MCF 10A (cell line): Measurements from ENCODE around the gene KRT1. TPM values are rescaled to one million over a fixed set of nuclear protein-coding genes. Genes with fewer than 3 reads are reported as not detected.

ENCODE experiments used
- BruUV-seq: library from RNA; stranded (reverse); fragments of 400-500 nt; replicated peaks from 2 replicates; lab custom pipeline; 2021; lab: Mats Ljungman, UMichigan
- CTCF ChIA-PET: fragments of 300-600 bp; sonication (Branson Sonifier 250); formaldehyde crosslinking; extraction: SDS; loops from one replicate; lab custom pipeline; 2021; ENCODE audit warnings: antibody characterized with exemption, inconsistent platforms; lab: Yijun Ruan, JAX
- POLR2A ChIA-PET: fragments of 300-600, 350-650 bp; sonication (Branson Sonifier 250); formaldehyde crosslinking; extraction: SDS; loops from one replicate; lab custom pipeline; 2020; ENCODE audit warnings: antibody characterized with exemption, inconsistent platforms; lab: Yijun Ruan, JAX
- DNase-seq: peaks from one replicate; pipeline ENCODE4 v3.0.0-alpha.2; 2018; ENCODE audit not compliant: unreplicated experiment
- H3K27ac Mint-ChIP-seq: one replicate; pipeline ENCODE4 v1.8.0; 2022; ENCODE audit warnings: mild to moderate bottlenecking, low read depth, mixed read lengths; ENCODE audit not compliant: unreplicated experiment
- H3K27me3 Mint-ChIP-seq: one replicate; pipeline ENCODE4 v1.8.0; 2022; ENCODE audit warnings: mixed read lengths; ENCODE audit not compliant: insufficient read depth, unreplicated experiment
- H3K36me3 Mint-ChIP-seq: one replicate; pipeline ENCODE4 v1.8.0; 2022; ENCODE audit warnings: mild to moderate bottlenecking, moderate library complexity, mixed read lengths; ENCODE audit not compliant: insufficient read depth, unreplicated experiment
- H3K4me1 Mint-ChIP-seq: one replicate; pipeline ENCODE4 v1.8.0; 2022; ENCODE audit warnings: mixed read lengths; ENCODE audit not compliant: insufficient read depth, unreplicated experiment
- H3K4me3 Mint-ChIP-seq: one replicate; pipeline ENCODE4 v1.8.0; 2022; ENCODE audit warnings: mild to moderate bottlenecking, moderate library complexity, mixed read lengths; ENCODE audit not compliant: unreplicated experiment
- H3K9me3 Mint-ChIP-seq: one replicate; pipeline ENCODE4 v1.8.0; 2022; ENCODE audit warnings: mixed read lengths; ENCODE audit not compliant: unreplicated experiment
- CTCF ChIP-seq: fragments of 200-600 bp; IDR thresholded peaks from one replicate; pipeline ENCODE4 v1.8.0; 2022; ENCODE audit warnings: antibody characterized with exemption, mild to moderate bottlenecking; ENCODE audit not compliant: unreplicated experiment
- intact Hi-C: fragments of 100-400 bp; cut with micrococcal nuclease; formaldehyde crosslinking; loops from 2 replicates; pipeline ENCODE4 v1.14.1; 2022
- total RNA-seq: library from RNA; stranded (reverse); gene quantifications from 2 replicates; pipeline ENCODE4 v1.2.3, GENCODE V29; 2022

The KRT1 gene
- total RNA-seq, 1 experiment from 2014 or later = not detected

GRCh38 chr12:52693261-52693660 is 13.1 kb upstream of the KRT1 start:
- ChIA-PET POLR2A (interaction anchor here (0.6 kb wide), 1 partner anchor 176 kb away, joined by 4 read pairs; no protein-coding TSS in a partner anchor), CTCF (interaction anchor here (0.7 kb wide), 1 partner anchor 373 kb away, joined by 3 read pairs; no protein-coding TSS in a partner anchor)
- H3K27me3 Mint-ChIP-seq = peaks cover 61% of the 10 kb centered on the region
- no peak for TF ChIP-seq CTCF
- no TSS peak for BruUV-seq
- H3K4me3 Mint-ChIP-seq = no peak overlapping the region
- no peak for DNase-seq
- no peaks in the 10 kb centered on the region for H3K4me1 Mint-ChIP-seq
- no peaks in the 10 kb centered on the region for H3K36me3 Mint-ChIP-seq
- no peaks in the 10 kb centered on the region for H3K9me3 Mint-ChIP-seq
- H3K27ac Mint-ChIP-seq = no peak overlapping the region
- intact Hi-C loops = no loop called here

GRCh38 chr12:52692254-52692653 is 12.0 kb upstream of the KRT1 start:
- no peak for TF ChIP-seq CTCF
- ChIA-PET CTCF (interaction anchor here (0.6 kb wide), 1 partner anchor 829 kb away, joined by 3 read pairs; no protein-coding TSS in a partner anchor), POLR2A (no interaction called here)
- H3K9me3 Mint-ChIP-seq = no peaks in the 10 kb centered on the region
- H3K36me3 Mint-ChIP-seq = no peaks in the 10 kb centered on the region
- BruUV-seq = no TSS peak
- H3K4me1 Mint-ChIP-seq = peaks cover 8% of the 10 kb centered on the region
- H3K27ac Mint-ChIP-seq = no peak overlapping the region
- intact Hi-C loops = no loop called here
- H3K4me3 Mint-ChIP-seq = no peak overlapping the region
- H3K27me3 Mint-ChIP-seq = peaks cover 50% of the 10 kb centered on the region
- no peak for DNase-seq

GRCh38 chr12:52691841-52692150 is 11.6 kb upstream of the KRT1 start:
- no TSS peak for BruUV-seq
- H3K4me3 Mint-ChIP-seq = no peak overlapping the region
- H3K9me3 Mint-ChIP-seq = no peaks in the 10 kb centered on the region
- peaks cover 8% of the 10 kb centered on the region for H3K4me1 Mint-ChIP-seq
- no peak for TF ChIP-seq CTCF
- POLR2A ChIA-PET = no interaction called here
- intact Hi-C loops = no loop called here
- peaks cover 46% of the 10 kb centered on the region for H3K27me3 Mint-ChIP-seq
- no peak for DNase-seq
- CTCF ChIA-PET = interaction anchor here (0.6 to 0.7 kb wide), 2 partner anchors 59 to 829 kb away, joined by 3 read pairs; no protein-coding TSS in a partner anchor
- H3K36me3 Mint-ChIP-seq = no peaks in the 10 kb centered on the region
- no peak overlapping the region for H3K27ac Mint-ChIP-seq

- intact Hi-C loops = no loop called here
- CTCF ChIA-PET = interaction anchor here (0.6 to 1.6 kb wide), 3 partner anchors 59 to 1159 kb away, joined by 3 to 6 read pairs (median 3); no protein-coding TSS in a partner anchor
Measured at GRCh38 chr12:52691076-52691840, 11.1 kb upstream of the KRT1 start.

More at GRCh38 chr12:52691076-52691840, 11.1 kb upstream of the KRT1 start:
- POLR2A ChIA-PET = no interaction called here
- H3K9me3 Mint-ChIP-seq = no peaks in the 10 kb centered on the region
- peaks cover 8% of the 10 kb centered on the region for H3K4me1 Mint-ChIP-seq
- DNase-seq = no peak
- BruUV-seq = no TSS peak
- H3K27me3 Mint-ChIP-seq = peaks cover 41% of the 10 kb centered on the region
- H3K27ac Mint-ChIP-seq = no peak overlapping the region
- TF ChIP-seq CTCF = no peak
- no peaks in the 10 kb centered on the region for H3K36me3 Mint-ChIP-seq
- no peak overlapping the region for H3K4me3 Mint-ChIP-seq
